NCI-H187 (cell line): ENCODE measurements around the gene PLK5.
"Not testable (repeated sequence)": the region's sequence is repeated elsewhere in the genome, so short reads cannot be mapped to it uniquely, and the experiment has no call there.

Source experiments
- DNase-seq, 2 experiments: peaks; one replicate each; lab custom pipeline; 2025; lab: John Stamatoyannopoulos, UW

PLK5 gene

DNA sequence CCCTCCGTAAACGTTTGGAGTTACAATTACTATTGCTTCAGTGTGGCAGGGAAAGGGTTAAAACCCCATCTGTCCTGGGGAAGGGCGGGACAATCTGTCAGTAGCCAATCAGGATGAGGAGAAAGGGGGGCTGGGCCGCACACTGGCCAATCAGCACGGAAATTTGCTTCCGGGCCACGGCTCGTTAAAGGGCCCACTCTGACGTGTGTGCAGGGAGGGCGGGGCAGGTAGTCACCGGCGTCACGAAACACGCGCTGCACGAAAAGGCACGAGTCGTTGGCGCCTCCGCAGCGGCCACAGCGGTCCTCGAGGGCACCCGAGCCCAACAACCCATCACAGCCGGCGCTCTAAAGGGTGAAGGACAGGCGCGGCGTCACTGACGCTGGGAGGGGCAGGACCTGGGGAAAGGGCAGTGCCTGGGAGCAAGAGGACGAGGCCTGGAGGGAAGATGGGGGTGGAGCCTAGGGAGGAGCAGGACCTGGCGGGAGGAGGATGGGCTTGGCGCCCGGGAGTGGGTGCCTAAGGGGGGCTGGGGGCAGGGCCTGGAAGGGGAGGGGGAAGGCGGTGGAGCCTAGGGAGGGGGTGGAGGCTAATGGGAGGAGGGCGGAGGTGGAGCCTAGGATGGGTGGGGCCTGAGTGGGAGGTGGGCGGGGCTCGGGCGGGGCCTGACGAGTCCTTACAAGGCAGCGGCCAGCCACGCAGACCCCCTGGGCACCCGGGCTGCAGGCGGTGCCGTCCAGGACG is 15.9 kb upstream of the PLK5 start:
- DNase-seq = peak; percentile 92 to 94

DNA sequence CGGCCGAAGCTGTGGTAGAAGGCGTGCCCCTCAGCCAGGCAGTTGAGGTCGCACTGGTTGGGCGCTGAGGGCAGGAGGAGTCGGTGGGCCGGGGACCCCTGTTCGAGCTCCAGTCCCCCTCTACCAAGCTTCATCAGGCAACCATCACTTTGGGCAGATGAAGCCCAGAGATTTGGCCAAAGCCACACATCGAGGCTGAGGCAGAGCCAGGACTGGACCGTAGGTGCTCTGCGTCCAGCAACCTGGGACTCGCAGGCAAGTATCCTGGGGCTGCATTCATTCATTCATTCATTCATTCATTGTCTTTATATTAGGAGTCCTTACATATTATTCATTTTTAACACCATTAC is 15.4 kb upstream of the PLK5 start:
- no peak for DNase-seq

DNA sequence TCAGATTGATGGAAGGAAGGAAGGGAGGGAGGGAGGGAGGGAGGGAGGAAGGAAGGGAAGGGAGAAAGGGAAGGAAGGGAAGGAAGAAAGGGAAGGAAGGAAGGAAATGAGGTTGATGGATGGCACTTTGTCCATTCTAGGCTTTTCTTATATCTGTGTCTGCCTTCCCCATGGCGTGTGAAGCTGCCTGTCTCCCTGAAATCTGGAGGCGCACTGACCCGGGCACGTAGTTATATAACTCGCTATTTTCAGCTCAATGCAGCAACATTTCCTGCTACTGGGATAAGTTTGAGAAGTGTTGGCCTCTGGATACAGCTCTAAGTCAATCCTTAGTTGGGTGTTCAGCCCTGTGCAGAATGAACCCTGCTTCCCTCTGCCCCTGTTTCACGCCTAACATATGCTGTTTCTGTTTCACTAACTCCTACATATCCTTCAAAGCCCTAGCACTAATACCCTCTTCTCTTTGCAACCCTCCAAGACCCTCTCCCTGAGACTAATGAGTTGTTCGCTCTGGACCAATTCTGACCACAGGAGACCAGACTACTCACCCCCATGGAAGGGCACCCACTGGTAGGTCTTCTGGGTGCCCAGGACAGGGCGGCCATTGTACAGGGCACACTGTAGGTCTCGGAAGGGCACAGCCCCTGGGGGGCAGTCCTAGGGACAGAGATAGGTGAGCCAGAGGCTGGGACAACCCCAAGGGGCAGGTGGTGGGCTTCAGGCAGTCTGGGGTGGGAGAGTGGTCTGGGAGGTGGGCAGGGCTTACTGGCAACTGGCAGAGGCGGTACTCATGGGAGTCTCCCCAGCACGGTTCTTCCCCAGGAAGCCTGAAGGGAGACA is 14.1 kb upstream of the PLK5 start:
- no peak for DNase-seq

DNA sequence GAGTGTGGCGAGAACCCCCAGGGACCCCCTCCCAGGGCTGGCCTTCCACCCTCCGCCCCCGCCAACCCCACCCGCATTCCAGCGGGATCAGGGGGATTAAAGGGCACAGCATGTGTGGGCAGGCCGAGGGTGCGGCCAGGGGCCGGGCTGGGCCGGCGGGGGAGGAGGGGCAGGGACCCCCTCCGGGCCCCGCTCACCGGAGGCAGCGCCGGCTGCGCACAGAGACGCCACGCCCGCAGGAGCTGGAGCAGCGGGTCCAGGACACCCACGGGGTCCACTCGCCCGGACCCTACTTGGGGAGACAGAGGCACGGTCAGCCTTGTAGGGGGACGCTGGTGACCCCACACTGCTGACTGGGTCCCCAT is 13.5 kb upstream of the PLK5 start:
- DNase-seq = no peak

DNA sequence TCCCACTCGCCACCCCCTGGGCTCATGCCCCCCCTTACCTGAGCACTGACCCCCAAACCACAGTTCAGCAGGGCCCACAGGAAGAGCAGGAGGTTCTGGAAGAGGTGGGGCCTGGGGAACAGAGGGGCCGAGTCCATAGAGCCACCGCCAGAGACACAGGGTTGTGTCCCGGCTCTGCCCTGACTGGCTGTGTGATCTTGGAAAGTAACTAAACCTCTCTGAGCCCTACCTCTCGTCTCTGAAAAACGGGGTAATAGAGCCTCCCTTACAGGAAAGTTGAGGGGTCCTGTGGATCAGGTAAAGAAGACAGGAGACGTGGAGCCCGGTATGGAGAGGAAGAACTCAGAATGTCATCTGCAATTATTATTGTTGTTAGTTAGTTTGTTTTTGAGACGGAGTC is 13.1 kb upstream of the PLK5 start:
- DNase-seq = no peak

DNA sequence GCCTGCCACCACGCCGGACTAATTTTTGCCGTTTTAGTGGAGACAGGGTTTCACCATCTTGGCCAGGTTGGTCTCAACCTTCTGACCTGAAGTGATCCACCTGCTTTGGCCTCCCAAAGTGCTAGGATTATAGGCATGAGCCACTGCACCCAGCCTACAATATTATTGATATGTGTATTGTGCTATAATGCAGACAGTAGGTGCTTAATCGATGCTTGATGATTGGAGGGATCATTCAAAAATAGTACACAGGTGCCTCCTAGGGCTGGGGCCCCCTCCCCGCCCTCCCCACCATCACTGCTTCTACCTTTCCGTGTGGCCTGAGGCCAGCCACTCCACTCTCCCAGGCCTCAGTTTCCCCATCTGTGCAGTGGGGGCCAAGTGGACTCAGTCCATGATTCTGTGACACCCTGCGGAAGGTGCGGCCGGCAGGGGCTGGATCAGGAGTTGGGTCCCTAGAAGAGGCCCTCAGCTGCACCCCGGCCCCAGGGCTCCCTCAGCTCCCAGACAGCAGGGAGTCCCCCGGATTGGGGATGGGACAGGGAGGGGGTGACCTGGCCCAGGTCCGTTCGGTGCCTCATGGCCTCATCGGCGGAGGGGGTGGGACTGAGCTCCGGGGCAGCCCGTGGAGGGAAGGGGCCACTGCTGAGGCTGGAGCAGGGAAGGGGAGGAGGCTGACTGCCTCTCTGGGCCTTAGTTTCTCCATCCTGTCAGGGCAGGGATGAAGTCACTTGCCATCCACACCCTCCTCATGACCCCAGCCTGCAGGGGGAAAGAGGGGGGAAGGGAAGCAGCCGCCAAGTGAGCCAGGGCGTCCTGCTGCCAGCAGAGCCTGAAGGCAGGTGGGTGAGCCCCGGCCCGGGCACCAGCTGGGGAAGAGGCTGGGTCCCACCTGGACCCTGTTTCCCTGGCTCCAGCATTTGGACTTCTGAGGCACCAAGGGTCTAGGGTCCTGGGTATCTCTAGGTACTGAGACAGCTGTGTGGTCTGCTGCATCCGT is 12.3 kb upstream of the PLK5 start:
- no peak for DNase-seq

DNA sequence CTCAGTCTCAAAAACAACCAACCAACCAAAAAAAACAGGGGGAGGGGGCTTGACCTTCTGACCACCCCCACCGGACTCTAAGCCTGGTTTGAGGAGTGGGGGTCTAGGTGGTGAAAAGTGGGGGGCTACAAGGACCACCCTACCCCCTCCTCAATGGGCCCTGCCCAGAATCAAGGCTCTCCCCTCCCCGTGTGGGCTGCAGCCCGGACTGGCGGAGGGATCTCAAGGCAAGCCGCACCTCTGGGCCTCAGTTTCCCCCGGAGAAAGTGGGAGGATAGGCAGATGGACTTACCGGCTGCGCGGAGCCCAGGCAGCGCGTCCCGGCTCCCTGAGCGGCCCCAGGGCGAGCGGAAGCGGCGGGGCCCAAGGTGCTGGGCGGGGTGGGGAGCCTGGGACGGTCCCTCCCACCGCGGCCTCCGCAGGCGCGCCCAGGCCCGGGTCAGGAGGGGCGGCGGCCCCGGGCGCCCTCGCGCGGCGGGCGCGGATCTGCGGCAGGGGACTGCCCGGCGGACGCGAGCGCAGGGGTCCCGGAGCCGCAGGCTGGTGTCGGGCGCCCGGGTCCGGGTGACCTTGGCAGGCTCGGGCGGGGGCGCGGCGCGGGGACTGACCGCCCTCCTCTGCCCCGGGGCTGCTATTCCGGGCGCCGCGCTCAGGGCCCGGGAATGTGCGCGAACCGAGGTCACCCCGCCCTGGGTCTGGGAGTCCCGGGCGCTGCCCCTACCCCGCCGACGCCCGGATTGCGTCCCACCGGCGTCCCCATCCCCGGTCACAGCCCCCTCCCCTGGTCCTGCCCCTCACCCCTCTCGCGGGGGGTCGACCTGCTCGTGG is 11.0 kb upstream of the PLK5 start, which contains the start of gene ADAMTSL5:
TSS of gene ADAMTSL5 (minus strand) at position 349 of the 828 bp plus-strand sequence. CDS start 2,076 bp downstream, outside the sequence.
- DNase-seq = no peak

DNA sequence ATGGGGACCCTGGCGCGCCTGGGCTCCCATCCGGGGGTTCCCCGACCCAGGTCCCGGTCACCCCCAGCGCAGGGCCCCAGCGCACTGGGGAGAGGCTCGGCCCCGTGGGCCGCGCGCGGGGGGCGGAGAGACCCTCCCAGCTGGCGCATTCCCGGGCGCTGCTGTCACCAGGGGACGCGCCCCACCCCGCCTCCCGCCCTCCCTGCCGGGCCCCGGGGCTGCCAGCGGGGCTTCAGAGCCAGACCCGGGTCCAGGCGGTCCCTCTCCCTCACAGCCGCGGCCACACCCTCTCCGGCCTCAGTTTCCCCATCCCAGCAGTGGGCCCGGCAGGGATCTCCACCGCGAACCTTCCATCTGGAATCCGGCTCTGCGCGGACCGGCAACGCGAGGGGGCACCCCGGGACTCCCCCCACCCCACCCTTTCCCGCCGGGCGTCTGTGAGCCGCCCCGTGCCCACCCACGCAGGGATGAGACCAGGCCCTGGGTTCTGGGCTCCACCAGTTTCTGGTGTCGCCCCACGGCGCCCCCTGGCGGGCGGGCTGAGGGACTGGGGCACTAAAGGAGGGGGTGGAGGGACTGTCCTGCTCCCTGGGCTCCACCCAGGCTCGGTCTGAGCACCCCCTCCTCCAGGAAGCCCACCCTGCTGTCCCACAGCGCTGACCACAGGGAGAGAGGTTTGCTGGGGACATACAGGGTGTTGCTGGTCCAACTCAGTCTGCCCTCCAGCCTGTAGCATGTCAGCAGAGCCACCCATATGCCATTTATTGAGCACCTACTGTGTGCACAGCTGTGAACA is 10.2 kb upstream of the PLK5 start:
- DNase-seq = no peak

DNA sequence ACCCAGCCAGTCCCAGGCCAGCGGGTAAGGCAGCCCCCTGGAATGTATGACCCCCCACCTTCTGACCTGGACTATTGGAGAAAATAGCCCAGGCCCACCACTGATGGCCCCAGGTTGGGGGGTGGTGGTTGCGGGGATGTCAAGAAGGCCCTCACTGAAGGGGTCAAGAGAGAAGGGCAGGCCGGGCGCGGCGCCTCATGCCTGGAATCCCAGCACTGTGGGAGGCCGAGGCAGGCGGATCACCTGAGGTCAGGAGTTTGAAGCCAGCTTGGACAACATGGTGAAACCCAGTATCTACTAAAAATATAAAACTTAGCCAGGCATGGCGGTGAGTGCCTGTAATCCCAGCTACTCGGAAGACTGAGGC is 9.6 kb upstream of the PLK5 start:
- DNase-seq = no peak

DNA sequence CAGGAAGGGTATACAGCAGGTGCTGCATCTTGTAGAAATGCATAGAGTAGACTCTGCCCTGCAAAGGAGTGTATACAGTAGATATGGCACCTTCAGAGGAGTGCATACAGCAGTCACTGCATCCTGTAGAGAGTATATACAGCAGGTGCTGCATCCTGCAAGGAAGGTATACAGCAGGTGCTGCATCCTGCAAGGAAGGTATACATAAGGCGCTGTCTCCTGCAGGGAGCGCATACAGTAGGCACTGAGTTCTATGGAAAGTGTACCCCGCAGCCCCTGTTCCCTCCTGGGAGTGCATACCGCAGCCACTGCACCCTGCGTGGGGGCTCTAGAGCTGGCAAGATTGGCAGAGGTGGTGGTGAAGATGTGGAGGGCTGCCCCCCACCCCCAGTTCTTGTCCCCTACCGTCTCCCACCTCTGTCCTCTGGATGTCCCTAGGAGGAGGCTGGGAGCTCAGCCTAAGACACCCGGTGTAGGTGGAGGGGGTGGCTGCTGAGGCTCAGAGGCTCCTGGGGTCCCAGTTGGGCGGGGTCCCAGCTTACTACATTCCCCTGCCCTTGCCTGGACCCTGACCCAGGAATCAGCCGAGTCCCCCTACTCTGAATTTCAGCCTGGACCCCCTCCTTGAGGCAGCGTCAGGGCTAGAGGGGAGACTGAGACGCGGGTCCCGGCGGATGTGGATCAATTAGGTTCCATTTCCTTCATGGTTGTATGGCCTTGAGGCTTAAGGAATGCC is 8.7 kb upstream of the PLK5 start:
- no peak for DNase-seq

DNA sequence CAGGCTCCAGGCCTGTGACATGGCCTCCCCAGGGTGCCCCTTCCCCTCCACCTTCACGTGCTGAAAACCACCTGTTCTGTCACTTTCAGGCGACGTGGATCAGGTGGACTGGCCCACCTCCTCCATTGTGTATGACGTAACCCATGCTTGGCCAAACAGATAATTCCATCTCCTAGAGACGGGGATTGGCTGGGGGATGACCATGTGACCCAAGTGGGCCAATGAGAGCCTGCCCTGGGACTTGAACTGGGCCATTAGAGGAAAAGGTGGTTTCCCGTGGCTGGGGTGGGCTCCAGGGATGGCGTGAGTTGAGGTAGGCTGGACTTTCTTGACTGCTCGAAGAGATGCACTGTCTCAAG is 7.5 kb upstream of the PLK5 start:
- no peak for DNase-seq

DNA sequence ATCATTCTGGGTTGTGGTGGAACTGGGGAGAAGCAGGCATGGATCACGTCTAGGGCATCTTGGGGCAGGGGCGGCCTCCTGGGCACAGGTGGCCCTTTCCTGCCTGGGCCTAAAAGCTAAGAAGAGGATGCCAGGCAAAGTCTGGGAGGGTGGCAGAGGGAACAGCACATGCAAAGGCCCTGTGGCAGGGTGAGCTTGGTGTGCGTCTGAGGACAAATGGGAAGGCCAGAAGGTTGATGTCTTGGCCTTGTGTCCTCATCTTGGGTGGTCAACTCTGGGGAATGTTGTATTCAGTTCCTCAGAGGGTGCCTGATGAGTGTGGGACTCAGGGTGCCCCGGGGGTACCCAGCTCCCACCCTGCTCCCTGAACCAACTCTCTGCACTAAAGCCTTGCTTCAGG is 5.4 kb upstream of the PLK5 start:
- DNase-seq = no peak

DNA sequence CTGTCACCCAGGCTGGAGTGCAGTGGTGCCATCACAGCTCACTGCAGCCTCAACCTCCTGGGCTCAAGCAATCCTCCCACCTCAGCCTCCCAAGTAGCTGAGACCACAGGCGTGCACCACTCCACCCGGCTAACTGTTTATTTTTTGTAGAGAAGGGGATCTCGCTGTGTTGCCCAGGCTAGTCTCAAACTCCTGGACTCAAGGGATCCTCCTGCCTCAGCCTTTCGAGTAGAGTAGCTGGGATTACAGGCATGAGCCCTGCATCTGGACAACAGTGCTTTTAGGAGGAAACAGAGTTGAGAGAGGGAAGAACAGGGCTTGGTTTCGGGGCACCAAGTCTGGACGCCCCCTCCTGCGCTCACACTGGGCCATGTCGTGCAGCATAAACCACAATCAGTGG is 4.1 kb upstream of the PLK5 start:
- DNase-seq = not testable (repeated sequence)

DNA sequence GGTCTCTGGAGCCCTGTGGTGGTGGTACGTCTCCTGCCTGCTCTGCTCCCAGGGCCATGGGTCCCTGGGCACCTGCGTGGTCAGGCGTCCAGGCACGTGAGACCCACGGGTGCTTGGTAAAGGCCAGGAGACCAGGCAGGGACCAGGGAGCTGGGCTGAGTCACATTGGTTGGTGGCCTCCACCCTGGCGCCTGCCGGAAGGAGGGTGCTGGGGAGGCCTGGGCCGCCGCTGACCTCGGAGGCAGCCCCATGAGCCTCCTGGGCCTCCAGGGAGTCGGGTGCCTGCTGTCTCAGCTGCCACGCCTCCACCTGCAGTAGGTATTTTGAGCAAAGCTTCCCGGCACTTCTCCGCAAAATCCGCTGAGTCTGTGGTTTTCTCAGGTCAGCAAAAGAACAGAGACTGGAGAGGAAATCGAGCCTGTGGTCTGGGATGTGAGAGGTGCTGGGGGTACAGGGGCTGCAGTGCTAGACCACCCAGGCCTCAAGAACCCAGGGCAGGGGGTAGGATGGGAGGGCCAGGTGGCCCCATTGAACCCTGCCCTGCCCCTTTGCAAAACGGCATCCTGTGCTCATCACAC is 3.6 kb upstream of the PLK5 start:
- DNase-seq = no peak

DNA sequence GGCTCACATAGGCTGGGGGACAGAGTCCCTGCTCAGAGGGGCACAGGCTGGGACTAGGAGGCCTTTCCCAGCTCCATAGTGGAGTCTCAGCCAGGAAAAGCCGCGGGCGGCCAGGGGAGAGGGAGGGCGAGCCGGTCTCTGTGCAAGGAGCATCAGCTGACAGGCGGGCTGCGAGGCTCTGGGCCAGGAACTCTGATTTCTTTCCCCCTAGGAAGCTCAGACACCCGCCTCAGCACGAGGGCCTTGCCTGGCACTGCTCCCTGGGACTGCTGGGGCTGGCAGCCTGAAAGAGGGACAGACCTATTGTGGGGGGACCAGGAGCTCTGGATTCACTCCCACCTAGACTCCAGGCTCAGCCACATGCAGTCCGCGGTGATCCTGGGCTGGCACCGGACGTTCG is 2.2 kb upstream of the PLK5 start:
- DNase-seq = no peak

DNA sequence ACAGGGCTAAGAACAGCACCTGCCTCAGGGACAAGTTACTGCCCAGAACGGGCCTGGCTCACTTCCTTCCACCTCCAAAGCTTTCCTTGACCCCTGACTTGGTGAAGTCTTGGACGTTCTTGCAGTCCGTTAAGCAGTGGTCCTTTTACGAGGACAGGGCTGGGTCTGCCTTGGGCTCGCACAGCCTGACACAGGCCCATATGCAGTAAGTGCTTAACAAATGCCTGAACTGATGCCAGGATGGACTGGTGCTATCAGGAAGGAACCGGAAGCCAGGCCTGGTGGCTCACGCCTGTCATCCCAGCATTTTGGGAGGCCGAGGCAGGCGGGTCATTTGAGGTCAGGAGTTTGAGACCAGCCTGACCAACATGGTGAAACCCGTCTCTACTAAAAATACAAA is 1.8 kb upstream of the PLK5 start:
- DNase-seq = no peak

DNA sequence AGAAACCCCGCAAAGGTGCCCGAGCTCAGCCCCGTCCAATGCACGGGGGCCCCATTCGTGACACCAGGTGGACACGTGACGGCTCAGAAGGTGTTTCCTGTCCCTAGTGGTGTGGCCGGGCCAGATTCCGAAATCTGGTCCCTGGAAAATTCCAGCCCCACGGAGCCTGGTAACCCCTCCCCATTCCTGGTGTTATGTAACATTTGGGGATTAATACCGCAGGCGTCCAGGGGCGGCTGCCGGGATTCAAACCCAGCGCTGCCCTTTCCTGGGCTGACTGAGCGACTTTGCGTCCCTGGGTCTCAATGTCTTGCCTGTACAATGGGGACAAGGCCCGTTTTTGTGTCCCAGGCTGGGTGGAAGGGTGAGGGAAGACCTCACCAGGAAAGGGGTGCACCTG is 1.0 kb upstream of the PLK5 start:
- no peak for DNase-seq

DNA sequence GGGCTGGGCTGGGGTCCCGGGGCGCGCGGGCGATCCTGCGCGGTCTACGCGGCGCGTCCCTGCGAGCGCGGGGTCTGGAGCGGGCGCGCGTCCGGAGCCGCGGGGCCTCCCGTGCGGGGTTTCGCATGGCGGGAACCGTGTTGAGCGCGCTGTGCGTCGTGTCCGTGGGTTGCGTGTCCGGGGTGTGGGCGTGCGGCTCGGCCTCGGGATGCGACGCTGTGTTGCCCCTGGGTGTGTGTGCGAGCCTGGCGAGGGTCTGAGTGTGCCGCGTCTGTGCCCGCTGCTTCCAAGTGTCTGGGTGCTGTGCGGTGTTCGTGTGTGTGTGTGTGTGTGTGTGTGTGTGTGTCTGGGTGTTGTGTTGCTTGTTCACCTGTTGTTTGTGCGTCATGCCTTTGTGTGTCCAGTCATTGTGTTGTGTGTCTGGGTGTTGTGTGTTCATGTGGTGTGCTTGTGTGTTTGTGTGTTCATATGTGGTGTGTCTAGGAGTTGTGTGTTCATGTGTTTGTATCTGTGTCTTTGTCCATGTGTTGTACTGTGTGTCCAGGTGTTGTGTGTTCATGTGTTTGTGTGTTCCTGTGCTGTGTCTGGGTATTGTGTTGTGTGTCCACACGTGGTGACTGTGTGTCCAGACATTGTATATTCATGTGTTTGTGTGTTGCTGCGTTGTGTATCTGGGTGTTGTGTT is 552 bp downstream of the PLK5 start:
- DNase-seq = no peak

DNA sequence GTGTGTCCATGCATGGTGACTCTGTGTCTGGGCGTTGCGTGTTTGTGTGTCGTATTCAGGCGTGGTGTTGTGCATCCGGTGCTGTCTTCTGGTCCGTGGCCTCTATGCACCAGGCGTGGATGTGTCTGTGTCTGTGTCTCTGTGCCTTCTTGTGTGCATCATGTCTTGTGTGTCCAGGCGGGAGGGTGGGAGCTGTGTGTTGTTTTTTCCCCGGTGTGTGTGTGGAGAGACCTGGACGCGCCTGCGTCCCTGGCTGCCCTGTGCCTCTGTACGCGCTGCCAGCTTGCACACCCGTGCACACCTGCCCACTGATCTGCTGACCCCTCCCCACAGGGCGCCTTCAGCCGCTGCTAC is 1.1 kb downstream of the PLK5 start:
- DNase-seq = no peak
